HG03095 (cell line): Measurements from ENCODE around the gene PDE2A.

ENCODE experiments used
- ATAC-seq: cut with Tn5 transposase; IDR thresholded peaks from one replicate; pipeline ENCODE4 v1.9.1; 2021; ENCODE audit warnings: moderate library complexity; ENCODE audit not compliant: unreplicated experiment

The PDE2A gene

DNA sequence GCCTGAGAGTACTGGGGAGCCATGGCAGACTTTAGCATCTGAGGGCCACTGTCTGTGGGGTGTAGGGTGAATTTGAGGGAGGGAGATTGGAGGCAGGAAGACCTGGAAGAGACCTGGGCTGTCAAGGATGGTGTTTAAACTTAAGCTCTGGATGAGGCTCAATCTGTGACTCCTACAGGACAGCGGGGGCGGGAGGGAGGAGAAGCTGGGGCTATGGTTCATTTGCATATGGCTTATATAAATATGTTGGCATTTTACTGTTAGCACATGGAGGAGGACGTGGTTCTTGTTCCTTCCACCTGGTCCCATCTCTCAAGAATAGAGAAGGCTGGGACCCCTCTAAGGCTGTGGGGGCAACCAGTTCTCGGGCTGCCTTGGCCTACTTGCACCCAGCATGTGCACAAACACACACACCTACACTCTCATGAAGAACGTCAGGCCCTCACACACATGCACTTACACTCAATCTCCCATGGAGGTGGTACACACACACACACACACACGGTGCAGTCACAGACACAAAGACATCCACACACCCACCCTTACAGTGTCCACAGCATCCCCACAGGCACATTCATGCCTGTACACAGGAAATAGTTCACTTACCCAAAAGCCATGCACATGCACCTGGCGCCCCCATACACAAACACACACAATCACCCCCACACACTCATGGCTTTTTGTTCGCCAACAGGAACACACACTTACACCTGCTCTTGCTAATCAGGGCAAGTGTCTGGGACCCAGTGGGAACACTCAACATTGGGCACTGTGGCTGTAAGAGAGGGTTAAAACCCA is 81.3 kb downstream of the PDE2A start:
- ATAC-seq: no peak

- ATAC-seq: no peak
Observed at GRCh38 chr11:72591785-72592502, 82.3 kb downstream of the PDE2A start.

- ATAC-seq: no peak
Observed at GRCh38 chr11:72591023-72591422, 83.2 kb downstream of the PDE2A start.

- ATAC-seq: no peak
Observed at GRCh38 chr11:72589802-72590761, 84.1 kb downstream of the PDE2A start.

- no peak for ATAC-seq
Observed at GRCh38 chr11:72588421-72589410, 85.5 kb downstream of the PDE2A start.

GRCh38 chr11:72587696-72588095 is 86.5 kb downstream of the PDE2A start:
- no peak for ATAC-seq

GRCh38 chr11:72586321-72587090 is 87.7 kb downstream of the PDE2A start:
- ATAC-seq: no peak

DNA sequence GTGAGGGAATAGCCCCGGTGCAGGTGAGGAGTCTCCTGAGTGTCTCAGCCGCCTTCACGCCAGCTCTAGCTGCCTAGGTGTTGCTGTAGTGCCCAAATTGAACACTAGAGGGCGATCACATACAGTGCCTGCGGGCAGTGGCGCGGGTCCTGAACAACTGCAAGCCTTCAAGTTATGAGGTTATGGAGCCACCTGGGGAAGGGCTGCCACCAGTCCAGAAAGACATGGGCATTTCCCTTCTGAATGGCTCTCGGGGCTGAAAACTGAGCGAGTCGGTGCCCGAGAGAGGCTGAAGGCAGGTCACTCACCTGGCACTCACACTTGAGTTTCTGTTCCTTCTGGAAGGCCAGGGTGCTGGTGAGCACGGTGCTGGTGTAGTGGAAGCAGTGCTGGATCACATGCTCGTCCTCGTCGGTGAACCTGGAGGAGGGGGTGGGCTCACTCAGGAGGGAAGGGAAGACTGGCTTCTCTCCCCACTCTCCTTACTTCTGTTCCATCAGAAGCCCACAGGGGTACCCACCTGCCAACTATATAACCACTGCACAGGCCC is 88.4 kb downstream of the PDE2A start:
- peak; percentile 54 for ATAC-seq

GRCh38 chr11:72584939-72585597 is 89.2 kb downstream of the PDE2A start:
- ATAC-seq: no peak

DNA sequence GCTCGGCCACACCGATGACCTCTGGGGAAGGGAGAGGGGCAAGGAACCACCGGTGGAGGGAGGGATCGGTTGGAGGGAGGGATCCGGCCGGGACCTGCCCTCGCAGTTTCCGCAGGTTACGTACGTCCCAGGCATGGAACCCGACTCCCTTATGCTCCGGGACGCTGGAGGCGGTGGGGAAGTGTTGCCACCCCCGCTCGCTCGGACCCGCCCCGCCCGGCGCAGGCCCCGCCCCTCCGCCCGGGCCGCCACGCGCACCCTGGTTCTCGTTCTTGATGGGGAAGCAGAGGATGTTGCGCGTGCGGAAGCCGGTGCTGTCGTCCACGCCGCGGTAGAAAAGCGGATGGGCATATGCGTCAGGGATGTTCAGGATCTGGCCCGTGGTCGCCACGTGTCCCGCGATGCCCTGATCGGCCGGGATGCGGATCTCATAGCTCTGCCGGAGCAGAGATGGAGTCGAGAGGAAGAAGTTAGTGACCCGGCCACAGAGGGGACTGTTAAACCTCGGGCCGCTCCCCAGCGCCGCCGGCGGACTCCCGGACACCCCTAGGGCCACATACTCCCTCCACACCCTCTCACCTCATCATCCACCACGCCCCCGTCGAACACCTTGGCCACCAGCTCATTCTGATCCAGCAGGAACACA is 89.8 kb downstream of the PDE2A start:
- no peak for ATAC-seq

DNA sequence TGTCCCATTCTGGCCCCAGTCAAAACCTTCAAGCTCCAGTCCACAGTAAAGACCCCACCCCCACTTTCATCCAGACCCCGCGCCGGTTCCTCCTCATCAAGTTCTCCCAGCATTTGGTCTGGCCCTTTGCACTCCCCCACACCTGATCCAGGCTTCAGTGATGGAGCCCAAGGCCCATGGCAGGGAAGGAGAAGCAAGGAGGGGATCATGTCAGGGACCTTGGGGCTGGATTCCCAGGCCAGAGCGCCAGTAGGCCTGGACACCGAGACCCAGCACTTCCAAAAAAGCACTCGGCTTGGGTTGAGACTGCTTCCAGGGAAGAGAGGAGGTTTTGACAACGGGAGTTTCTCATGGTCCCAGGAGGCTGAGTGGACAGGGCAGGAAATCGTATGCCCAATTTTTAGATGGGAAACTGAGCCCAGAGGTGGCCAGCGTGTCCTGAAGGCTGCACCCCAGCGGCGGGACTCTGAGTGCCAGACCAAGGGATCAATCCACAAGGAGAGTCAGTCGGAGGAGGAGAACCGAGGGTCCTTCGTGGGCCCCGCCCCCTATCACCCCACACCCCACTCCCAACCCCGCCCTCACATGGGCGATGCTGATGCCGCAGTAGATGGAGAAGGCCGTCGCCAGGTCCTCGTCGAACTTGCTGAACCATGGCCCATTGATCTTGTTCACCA is 90.5 kb downstream of the PDE2A start:
- no peak for ATAC-seq

DNA sequence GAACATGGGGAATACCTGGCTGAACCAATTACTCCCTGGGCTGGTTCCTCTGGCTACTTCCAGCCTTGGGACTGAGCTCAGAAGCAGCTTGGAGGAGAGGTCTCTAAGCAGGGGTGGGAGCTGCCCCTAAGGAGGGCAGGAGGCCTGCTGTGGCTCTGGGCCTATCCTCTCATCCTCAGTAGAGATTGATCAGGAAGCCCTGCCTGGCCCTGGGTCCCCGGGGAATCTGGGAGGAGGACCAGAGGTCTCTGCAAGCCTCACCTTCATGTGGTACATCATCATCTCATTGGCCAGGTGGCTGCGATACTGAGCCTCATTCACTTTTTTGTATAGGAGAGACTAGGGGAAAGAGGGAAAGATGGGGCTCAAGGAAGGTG is 91.1 kb downstream of the PDE2A start:
- ATAC-seq: no peak

DNA sequence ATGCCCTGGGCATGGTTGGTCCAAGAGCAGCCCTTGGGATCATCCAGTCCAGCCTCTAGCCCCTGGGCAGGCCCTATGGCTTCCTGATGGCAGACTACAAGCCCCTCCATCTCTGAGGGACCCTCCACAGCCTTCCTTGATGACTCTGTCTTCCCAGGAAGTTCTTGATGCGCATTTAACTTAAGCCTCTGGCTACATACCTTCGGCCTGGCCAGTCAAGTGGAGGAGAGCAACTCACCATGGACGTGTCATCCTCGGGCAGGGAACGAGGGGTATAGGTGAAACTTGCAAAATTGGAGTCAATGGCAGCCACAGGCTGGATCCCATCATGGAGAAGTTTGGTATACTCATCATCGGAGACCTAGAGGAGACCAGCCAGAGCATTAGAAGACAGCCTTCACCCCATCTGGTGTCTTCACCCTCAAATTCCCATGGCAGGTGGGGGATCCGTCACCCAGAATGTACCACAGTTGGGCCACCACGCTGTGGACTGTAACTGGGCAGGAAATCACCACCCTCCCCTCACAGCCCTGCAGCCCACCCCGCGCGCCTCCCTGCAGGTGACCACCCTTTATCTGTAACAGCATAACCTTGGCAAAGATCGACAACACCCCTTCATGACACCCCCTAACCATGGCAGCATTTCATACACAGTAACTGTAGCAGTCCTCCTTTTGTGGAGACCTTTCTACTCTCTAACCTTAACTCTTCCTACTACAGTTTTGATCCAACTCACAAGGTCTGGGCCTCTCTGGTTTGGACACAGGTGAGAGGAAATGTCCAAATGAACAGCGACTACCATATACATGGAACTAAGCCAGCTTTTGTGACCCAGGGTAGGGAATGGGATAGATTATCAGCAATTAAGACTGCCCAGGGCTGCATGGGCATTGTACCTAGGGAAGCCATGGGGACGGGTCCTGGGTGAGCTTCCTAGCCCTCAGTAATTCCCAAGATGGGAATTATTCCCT is 91.7 kb downstream of the PDE2A start:
- no peak for ATAC-seq

DNA sequence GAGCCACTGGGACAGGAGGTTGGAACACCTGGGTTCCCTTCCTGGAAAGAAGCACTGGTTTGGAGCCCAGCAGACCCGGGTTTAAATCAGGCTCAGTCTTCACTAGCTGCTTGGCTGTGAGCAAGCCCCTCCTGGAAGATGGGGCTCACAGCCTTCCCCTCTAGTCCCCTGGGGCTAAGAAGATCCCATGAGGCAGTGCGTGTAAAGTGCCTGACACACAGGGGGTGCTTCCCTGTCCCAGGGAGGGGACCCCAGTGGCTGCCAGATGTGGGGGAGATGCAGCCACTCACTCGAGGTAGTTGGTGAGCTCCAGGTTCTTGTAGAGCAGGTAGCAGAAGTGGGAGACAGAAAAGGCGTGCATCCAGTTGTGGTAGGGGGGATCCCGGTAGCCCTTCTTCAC is 93.2 kb downstream of the PDE2A start:
- ATAC-seq: no peak

DNA sequence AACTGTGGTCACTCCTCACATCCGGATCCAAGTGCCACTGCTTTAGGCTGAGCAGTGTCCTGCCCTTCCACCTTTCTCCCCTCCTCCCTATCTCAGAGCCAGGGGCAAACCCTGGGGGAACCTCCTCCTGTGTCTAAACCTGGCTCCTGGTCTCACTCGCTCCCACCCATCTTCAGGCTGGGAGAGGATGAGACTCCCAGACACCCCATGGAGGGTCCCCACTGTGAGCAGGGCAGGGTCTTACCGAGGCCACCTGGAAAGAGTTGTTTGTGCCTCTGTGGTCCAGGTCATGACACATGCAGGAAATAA is 93.6 kb downstream of the PDE2A start:
- no peak for ATAC-seq

DNA sequence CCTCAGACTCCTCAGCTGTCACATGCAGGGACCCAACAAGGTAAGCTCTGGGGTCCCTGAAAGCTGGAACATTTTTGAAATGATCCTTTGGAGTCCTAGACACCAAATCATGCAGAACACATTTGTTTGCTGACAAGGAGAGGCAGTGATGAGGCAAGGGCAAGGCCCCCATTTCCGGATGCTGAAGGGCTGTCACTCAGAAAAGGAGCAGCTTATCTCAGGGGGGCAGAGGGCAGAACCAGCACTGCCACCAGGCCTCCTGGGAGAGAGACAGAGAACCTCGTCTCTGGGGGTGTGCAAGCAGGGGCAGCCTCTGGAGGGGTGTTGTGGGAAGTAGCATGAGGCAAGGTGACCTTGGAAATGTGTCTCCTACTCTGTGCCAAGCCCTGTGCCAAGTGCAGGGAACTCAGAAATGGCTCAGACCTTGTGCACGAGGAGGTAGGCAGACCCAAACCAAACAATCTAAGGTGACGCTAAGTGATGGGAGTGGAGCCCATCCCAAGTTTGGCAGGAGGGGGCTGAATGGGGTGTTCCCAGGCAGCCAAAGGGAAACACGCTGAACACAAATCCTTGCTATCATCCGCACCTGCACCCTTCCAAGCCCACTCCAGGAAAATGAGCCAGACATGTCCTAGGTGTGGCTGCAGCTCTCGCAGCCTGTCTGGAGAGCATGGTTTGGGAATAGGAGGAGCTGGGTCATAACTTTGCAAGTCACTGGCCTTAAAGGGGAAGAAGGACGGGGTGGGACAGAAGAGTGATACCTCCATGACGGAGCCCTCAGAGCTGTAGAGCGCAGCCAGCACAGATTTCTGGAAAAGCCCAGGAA is 94.2 kb downstream of the PDE2A start:
- ATAC-seq: no peak
